HL-60 (cell line): ENCODE measurements around the gene DIP2A.

ENCODE experiments used
- TF ChIP-seq, protein P1 (sequence below): IDR thresholded peaks from one replicate; pipeline ENCODE4 v1.5.1; 2011; ENCODE audit warnings: low read length, control low read depth, inconsistent platforms; ENCODE audit not compliant: insufficient read depth
- TF ChIP-seq, protein P2 (sequence below): IDR thresholded peaks from 2 replicates; pipeline ENCODE4 v1.6.1; 2012; ENCODE audit warnings: low read depth; ENCODE audit not compliant: insufficient replicate concordance

GRCh38 chr21:46504666-46505065 is 46.0 kb downstream of the DIP2A start:
- TF ChIP-seq, protein P1, sequence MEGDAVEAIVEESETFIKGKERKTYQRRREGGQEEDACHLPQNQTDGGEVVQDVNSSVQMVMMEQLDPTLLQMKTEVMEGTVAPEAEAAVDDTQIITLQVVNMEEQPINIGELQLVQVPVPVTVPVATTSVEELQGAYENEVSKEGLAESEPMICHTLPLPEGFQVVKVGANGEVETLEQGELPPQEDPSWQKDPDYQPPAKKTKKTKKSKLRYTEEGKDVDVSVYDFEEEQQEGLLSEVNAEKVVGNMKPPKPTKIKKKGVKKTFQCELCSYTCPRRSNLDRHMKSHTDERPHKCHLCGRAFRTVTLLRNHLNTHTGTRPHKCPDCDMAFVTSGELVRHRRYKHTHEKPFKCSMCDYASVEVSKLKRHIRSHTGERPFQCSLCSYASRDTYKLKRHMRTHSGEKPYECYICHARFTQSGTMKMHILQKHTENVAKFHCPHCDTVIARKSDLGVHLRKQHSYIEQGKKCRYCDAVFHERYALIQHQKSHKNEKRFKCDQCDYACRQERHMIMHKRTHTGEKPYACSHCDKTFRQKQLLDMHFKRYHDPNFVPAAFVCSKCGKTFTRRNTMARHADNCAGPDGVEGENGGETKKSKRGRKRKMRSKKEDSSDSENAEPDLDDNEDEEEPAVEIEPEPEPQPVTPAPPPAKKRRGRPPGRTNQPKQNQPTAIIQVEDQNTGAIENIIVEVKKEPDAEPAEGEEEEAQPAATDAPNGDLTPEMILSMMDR: no peak
- TF ChIP-seq, protein P2, sequence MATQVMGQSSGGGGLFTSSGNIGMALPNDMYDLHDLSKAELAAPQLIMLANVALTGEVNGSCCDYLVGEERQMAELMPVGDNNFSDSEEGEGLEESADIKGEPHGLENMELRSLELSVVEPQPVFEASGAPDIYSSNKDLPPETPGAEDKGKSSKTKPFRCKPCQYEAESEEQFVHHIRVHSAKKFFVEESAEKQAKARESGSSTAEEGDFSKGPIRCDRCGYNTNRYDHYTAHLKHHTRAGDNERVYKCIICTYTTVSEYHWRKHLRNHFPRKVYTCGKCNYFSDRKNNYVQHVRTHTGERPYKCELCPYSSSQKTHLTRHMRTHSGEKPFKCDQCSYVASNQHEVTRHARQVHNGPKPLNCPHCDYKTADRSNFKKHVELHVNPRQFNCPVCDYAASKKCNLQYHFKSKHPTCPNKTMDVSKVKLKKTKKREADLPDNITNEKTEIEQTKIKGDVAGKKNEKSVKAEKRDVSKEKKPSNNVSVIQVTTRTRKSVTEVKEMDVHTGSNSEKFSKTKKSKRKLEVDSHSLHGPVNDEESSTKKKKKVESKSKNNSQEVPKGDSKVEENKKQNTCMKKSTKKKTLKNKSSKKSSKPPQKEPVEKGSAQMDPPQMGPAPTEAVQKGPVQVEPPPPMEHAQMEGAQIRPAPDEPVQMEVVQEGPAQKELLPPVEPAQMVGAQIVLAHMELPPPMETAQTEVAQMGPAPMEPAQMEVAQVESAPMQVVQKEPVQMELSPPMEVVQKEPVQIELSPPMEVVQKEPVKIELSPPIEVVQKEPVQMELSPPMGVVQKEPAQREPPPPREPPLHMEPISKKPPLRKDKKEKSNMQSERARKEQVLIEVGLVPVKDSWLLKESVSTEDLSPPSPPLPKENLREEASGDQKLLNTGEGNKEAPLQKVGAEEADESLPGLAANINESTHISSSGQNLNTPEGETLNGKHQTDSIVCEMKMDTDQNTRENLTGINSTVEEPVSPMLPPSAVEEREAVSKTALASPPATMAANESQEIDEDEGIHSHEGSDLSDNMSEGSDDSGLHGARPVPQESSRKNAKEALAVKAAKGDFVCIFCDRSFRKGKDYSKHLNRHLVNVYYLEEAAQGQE: no peak
